GM18505 (cell line): ENCODE measurements around the gene ICOS.
"Not testable (repeated sequence)": the region's sequence is repeated elsewhere in the genome, so short reads cannot be mapped to it uniquely, and the experiment has no call there.

Experiments
- ATAC-seq: cut with Tn5 transposase; IDR thresholded peaks from one replicate; pipeline ENCODE4 v1.9.1; 2021; ENCODE audit not compliant: unreplicated experiment
- POLR2A ChIP-seq: IDR thresholded peaks from 4 replicates; pipeline ENCODE4 v1.6.1; 2011; ENCODE audit warnings: borderline replicate concordance; ENCODE audit not compliant: insufficient read depth, insufficient read length; ENCODE audit errors: extremely low read depth

The ICOS gene

GRCh38 chr2:203908066-203908796 is 28.3 kb upstream of the ICOS start:
- ATAC-seq = no peak
- TF ChIP-seq POLR2A = no peak

- TF ChIP-seq POLR2A = no peak
- ATAC-seq = no peak
Observed at GRCh38 chr2:203908797-203909185, 27.8 kb upstream of the ICOS start.

GRCh38 chr2:203909261-203909967 is 27.1 kb upstream of the ICOS start:
- TF ChIP-seq POLR2A = no peak
- ATAC-seq = no peak

GRCh38 chr2:203909974-203910373 is 26.6 kb upstream of the ICOS start:
- ATAC-seq = no peak
- no peak for TF ChIP-seq POLR2A

DNA sequence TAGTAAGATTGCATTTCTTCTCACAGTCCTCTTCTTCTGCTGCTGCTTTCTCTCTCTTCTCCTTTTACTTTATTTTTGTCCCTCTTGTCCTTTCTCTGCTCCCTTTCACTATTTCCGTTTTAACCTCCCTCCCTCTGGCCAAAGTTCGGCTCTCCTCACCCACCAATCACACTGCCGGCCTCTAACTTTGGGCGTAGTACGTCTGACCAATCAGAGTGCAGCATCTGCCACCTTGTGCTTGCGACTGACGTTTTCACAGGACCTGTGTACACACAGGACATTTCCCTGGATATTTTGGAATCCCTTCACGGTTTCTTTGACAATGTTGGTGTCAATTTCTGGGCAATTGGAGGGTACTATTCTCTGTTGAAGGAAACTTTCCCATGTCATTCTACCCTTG is 22.6 kb upstream of the ICOS start:
- TF ChIP-seq POLR2A = no peak
- ATAC-seq = no peak

DNA sequence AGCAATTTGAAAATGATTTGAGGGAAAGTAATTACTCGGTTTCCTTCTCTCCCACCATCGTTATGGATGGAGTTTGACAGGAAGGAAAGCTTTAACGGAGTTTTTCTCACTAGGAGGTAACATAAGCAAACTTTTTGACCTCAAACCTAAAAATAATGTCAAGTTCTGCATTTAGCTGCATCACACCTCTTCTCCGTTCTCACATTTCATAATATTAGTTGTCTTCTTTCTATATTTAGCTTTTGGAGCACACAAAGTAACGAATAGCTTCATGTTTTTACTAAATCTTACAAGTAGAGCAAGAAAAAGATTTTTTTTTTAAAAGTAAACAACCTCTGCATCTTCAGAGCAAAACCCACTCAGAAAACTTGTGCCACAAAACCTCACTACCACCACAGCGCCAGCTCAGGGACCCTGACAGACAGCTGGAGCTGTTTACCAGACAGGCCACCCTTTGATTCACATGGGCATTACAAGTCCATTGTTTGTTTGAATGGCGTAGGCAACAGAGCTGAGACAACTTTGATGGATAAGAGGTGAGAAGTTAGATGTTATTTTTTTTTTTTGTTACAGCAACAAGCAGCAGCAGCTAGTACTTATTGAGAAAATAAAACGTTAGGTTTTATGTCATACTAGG is 21.9 kb upstream of the ICOS start:
- TF ChIP-seq POLR2A = no peak
- ATAC-seq = no peak

- TF ChIP-seq POLR2A = no peak
- ATAC-seq = no peak
Observed at GRCh38 chr2:203915256-203915655, 21.3 kb upstream of the ICOS start.

GRCh38 chr2:203916756-203917155 is 19.8 kb upstream of the ICOS start:
- ATAC-seq = no peak
- TF ChIP-seq POLR2A = no peak

- no peak for TF ChIP-seq POLR2A
Observed at GRCh38 chr2:203918264-203918663, 18.3 kb upstream of the ICOS start.

DNA sequence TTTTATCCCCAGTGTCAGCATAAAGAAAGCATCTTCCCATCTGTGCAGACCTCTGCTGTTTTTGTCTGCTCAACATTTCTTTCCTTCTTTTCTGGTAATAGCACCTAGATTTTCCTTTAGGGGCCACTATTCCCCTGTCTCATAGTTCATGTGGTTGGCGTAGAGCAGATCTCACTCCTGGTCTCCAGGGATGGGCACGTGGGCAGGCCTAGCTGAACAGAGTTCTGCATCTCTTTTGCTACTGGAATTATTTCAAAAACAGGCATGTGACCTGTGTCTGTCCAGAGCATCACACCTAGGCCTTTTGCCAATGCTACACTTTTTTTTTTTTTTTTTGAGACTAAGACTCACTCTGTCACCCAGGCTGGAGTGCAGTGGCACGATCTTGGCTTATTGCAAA is 17.7 kb upstream of the ICOS start:
- TF ChIP-seq POLR2A = no peak
- ATAC-seq = no peak

More at GRCh38 chr2:203918264-203918663, 18.3 kb upstream of the ICOS start:
- ATAC-seq = no peak

DNA sequence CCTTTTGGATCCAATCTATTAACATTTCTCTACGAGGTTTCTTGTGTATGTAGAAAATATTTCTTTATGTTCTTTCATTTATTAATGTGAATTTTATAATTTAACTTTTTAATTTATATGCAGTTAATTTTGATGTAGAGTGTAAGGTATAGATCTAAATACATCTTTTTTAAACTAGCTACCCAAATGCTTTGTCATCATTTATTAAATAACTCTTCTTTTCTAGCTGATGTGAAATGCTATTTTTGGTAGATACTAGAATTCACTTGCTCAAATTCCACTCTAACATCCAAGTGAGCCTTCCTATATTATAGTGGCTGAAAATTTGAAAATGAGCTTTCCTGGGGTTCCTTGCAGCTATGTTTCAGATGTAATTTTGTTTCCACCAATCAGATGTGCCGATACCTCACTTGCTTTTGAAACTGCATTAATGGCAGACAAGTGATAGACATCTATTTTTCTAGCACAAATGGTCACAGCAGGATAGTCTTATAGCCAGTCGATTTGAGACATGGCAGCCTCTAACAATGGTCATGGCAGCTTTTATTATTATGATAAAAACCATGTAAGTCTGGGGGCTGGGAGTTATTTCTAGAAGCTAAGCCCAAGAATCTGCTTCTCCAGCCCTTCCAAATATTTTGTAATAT is 10.9 kb upstream of the ICOS start:
- no peak for ATAC-seq
- TF ChIP-seq POLR2A = no peak

DNA sequence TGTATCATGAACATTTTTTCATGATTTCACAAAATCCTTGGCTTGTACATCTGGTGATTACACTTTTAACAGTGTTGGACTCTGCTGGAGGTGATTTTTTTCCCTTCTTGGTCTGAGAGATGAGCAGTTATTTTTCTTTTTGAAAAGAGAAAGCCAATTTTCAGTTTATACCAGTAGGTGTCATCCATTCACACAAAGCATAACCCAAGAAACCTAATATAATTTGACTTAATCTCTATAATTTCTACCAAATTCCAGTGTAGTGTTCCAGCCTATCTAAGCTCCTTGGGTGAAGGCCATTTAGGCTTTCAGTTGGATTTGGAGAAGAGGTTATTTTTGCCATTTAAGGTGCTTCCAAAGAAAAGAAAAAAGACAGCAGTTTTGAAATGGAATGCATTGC is 7.7 kb upstream of the ICOS start:
- ATAC-seq = no peak
- no peak for TF ChIP-seq POLR2A

DNA sequence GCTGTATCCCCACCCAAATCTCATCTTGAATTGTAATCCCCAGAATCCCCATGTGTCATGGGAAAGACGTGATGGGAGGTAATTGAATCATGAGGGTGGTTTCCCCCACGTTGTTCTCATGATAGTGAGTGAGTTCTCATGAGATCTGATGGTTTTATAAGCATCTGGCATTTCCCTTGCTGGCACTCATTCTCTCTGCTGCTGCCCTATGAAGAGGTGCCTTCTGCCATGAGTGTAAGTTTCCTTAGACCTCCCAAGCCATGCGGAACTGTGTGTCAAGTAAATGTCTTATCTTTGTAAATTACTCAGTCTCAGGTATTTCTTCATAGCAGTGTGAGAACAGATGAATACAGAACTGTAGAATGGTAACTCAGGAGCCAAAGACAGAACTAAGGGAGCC is 5.3 kb upstream of the ICOS start:
- ATAC-seq = not testable (repeated sequence)

DNA sequence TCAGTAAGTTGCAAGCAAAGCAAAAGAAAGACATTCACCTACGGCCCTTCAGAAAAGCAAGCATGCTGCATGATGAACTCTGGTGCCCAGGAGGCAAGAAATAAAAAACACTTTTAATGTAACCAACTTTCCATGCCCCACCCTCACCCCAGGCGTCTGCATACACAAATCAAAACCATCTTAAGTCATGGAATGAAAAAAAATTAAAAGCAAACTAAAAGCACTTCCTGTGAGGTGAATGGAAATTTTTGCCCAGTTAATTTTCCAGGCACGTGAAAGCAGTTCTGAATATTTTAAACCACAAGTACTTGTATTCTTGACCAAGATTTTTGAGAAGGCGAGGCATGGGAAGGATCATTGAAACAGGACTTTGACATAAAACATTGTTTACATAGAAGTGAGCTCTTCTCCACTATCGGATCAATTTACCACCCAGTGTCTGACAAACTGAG is 2.5 kb upstream of the ICOS start:
- no peak for ATAC-seq
- TF ChIP-seq POLR2A = no peak

DNA sequence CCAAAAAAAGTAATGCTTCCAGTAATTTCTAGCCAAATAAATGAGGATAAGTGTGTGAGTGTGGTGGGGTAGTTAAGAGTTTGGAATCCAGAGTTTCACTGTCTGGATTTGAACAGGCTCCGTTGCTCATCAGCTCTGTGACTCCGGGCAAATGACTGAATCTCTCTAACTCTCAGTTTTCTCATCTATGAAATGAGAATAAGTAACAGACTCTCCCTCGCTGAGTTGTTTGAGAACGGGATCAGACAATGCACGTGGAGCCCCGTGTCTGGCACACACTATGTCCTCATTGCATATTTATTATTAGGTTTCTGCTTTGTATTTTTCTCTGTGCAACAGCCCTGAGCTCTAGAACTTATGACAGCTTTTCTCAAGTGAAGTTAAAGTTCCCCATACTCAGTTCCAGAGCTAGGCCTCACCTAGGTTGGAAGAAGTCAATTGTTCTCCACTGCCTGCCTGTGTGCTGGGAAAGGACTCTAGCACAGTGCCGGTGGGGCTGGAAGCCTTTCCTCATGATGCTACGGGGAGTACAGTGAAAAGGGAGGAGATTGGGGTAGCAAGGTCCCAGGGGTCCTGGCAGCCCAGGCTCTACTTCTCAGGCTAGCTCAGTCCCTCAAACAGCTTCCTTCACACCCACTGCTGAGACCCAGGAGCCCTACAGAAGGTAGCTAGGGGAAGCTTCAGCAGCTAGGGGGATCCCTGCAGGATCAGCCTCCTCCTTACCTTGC is 1.7 kb upstream of the ICOS start:
- TF ChIP-seq POLR2A = no peak
- no peak for ATAC-seq
